ENCODE results near the gene COL23A1.

Gene COL23A1

GRCh38 chr5:178338126-178338749 is 252.0 kb downstream of the COL23A1 start:
- DNase-seq (ENCODE audit: low spot score): no peak
- in situ Hi-C loops (cut with MboI; ENCODE audit: low pct_unique_long_range_greater_than_20kb, low sequenced_read_pairs, unreplicated experiment): no loop called here
- no peak for TF ChIP-seq CTCF (IDR thresholded peaks at IDR 0.05; ENCODE audit: extremely low read depth, insufficient read depth, missing control alignments)

- in situ Hi-C loops (cut with MboI; ENCODE audit: low pct_unique_long_range_greater_than_20kb, low sequenced_read_pairs, unreplicated experiment): no loop called here
- no peak for DNase-seq (ENCODE audit: low spot score)
- TF ChIP-seq CTCF (IDR thresholded peaks at IDR 0.05; ENCODE audit: extremely low read depth, insufficient read depth, missing control alignments): no peak
Observed at GRCh38 chr5:178337334-178337741, 252.9 kb downstream of the COL23A1 start.

GRCh38 chr5:178336889-178337288 is 253.3 kb downstream of the COL23A1 start:
- DNase-seq (ENCODE audit: low spot score): no peak
- in situ Hi-C loops (cut with MboI; ENCODE audit: low pct_unique_long_range_greater_than_20kb, low sequenced_read_pairs, unreplicated experiment): no loop called here
- no peak for TF ChIP-seq CTCF (IDR thresholded peaks at IDR 0.05; ENCODE audit: extremely low read depth, insufficient read depth, missing control alignments)

GRCh38 chr5:178335302-178336030 is 254.7 kb downstream of the COL23A1 start:
- in situ Hi-C loops (cut with MboI; ENCODE audit: low pct_unique_long_range_greater_than_20kb, low sequenced_read_pairs, unreplicated experiment): no loop called here
- no peak for TF ChIP-seq CTCF (IDR thresholded peaks at IDR 0.05; ENCODE audit: extremely low read depth, insufficient read depth, missing control alignments)
- DNase-seq (ENCODE audit: low spot score): no peak

- DNase-seq (ENCODE audit: low spot score): no peak
- TF ChIP-seq CTCF (IDR thresholded peaks at IDR 0.05; ENCODE audit: extremely low read depth, insufficient read depth, missing control alignments): no peak
- in situ Hi-C loops (cut with MboI; ENCODE audit: low pct_unique_long_range_greater_than_20kb, low sequenced_read_pairs, unreplicated experiment): no loop called here
Observed at GRCh38 chr5:178334861-178335260, 255.3 kb downstream of the COL23A1 start.

- TF ChIP-seq CTCF (IDR thresholded peaks at IDR 0.05; ENCODE audit: extremely low read depth, insufficient read depth, missing control alignments): no peak
- in situ Hi-C loops (cut with MboI; ENCODE audit: low pct_unique_long_range_greater_than_20kb, low sequenced_read_pairs, unreplicated experiment): no loop called here
- DNase-seq (ENCODE audit: low spot score): no peak
Observed at GRCh38 chr5:178333821-178334481, 256.2 kb downstream of the COL23A1 start.

Measured in GM13977 (cell line).